ENCODE data around the gene TTLL10.

Gene TTLL10

DNA sequence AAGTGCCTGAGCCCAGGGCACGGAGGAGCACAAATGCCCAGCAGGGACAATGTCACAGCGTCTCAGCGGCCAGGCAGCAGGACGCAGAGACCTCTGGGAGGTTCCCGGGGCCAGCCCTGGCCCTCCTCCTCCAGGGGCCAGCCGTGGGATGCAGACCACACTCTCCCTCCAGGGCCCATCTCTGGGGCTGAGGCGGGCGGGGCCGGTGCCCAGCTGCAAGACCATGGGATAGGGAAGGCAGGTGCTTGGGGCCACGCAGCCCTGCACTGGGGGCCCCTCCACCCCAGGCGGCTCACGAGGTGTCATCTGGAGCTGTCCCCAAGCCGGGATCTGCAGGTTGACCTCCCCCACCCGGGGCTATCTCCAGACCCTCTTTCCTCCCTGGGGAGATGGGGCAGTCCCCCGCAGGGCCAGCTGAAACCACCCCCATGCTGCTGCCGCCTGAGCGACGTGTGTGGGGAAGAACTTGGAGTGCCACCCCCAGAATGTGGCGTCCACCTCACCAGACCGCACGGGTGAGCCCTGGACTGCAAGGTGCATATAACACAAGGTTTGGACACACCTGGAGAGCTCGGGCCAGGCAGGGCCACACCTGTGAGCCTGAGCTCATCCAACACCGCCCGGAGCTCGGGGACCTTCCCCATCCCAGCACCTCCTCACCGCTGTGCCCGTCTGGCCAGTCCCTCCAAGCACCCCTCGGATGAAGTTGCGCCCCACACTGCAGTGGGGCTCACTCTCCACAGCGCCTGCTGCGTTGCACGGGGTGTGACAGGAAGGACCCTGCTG, 4.1 kb upstream of the TTLL10 start:
- TF ChIP-seq, protein P1, sequence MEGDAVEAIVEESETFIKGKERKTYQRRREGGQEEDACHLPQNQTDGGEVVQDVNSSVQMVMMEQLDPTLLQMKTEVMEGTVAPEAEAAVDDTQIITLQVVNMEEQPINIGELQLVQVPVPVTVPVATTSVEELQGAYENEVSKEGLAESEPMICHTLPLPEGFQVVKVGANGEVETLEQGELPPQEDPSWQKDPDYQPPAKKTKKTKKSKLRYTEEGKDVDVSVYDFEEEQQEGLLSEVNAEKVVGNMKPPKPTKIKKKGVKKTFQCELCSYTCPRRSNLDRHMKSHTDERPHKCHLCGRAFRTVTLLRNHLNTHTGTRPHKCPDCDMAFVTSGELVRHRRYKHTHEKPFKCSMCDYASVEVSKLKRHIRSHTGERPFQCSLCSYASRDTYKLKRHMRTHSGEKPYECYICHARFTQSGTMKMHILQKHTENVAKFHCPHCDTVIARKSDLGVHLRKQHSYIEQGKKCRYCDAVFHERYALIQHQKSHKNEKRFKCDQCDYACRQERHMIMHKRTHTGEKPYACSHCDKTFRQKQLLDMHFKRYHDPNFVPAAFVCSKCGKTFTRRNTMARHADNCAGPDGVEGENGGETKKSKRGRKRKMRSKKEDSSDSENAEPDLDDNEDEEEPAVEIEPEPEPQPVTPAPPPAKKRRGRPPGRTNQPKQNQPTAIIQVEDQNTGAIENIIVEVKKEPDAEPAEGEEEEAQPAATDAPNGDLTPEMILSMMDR (IDR thresholded peaks at IDR 0.05; ENCODE audit: low read depth, low read length, missing control alignments): no peak
- no peak overlapping the region for H3K4me3 ChIP-seq (ENCODE audit: low read depth, low read length)
- no peak for DNase-seq (ENCODE audit: low read depth)

DNA sequence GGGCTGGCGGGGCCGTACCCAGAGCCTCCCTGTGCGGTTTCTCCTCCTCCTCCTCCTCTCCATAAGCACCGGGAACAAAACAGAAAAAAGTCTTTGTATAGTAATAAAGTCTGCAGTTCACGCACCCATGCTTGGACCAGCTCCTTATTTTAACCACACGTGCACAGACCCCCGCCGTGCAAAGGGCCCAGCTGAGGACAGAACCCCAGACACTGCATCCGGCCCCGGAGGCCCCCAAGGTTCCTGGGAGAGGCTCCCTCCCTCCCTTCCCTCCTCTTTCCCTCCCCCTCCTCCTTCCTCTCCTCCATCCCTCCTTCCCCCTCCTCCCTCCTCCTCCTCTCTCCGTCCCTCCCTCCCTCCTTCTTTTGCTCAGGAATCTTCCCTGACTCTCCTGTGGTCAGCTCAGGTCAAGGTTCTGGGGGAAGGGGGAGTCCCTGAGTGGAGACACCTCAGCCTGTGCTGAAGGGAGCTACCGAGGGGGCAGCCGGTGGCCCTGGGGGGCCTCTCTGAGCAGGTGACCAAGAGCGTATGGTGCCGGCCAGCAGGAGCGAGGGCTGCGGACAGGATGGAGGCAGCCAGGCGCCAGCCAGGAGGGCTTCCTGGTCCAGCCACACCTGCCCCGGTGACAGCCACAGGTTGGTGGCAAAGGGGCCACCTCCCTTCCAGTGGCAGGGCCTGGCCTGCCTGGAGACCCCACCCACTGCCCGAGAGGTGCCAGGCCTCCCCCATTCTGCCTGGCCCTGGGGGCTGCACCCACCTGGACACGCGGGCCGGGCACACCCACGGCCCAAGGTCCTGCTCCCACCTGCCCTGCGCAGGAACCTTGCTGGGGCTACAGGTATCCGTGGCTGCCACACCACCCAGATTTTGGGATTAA, 3.2 kb upstream of the TTLL10 start:
- DNase-seq (ENCODE audit: low read depth): no peak
- no peak overlapping the region for H3K4me3 ChIP-seq (ENCODE audit: low read depth, low read length)
- TF ChIP-seq, protein P1 (IDR thresholded peaks at IDR 0.05; ENCODE audit: low read depth, low read length, missing control alignments): no peak

DNA sequence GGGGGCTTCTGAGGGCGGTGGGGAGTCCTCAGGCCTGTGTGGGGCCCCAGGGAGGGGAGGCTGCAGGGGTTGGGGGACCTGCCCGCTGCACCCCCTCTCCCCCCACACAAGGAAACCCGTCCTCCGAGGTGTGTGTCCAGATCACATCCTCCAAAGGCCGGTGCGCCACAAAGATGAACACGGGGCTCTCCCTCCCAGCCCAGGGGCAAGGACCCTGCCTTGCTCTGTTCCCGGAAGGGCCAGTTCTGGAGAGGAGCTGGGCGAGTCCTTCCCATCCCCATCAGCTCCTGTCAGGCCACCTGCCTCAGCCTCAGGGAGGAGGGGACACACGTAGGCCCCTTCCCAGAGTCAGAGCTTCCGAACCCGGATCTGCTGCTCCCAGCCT, 2.5 kb upstream of the TTLL10 start:
- TF ChIP-seq, protein P1 (IDR thresholded peaks at IDR 0.05; ENCODE audit: low read depth, low read length, missing control alignments): no peak
- DNase-seq (ENCODE audit: low read depth): no peak
- no peak overlapping the region for H3K4me3 ChIP-seq (ENCODE audit: low read depth, low read length)

DNA sequence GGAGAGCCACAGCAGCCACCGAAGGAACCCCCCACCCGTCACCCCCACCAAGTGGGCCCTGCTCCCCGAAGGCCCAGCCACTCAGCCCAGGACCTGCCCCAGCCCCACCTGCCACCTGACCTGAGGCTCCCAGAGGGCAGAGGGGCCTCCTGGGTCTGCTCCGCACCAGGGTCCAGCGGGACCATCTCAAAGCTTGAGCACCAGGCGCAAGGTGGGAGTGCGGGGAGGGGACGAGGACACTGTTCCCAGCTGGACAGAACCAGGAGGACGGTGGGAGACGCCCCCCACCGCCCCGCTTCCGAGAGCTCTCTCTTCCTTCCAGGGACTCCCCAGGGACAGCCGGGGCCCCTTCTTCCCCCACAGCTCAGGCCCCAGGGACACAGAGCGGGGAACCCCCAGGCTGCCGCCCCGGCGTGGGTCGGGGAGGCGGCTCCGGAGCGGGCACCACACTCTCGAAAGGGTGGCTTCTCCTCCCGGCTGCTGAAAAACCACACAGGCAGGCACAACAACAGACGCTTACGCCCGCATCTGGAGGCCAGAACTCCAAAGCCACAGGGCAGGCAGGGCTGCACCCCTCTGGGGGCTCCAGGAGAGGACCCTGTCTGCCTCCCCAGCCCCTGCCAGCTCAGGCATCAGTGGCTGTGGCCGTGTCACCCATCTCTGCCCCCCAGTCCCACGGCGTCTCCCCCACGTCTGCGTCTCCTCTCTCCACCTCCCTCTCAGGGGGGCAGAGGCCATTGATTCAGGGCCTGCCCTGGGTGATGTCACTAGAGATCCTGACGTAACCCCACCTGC, 1.9 kb upstream of the TTLL10 start:
- no peak for DNase-seq (ENCODE audit: low read depth)
- TF ChIP-seq, protein P1 (IDR thresholded peaks at IDR 0.05; ENCODE audit: low read depth, low read length, missing control alignments): no peak

DNA sequence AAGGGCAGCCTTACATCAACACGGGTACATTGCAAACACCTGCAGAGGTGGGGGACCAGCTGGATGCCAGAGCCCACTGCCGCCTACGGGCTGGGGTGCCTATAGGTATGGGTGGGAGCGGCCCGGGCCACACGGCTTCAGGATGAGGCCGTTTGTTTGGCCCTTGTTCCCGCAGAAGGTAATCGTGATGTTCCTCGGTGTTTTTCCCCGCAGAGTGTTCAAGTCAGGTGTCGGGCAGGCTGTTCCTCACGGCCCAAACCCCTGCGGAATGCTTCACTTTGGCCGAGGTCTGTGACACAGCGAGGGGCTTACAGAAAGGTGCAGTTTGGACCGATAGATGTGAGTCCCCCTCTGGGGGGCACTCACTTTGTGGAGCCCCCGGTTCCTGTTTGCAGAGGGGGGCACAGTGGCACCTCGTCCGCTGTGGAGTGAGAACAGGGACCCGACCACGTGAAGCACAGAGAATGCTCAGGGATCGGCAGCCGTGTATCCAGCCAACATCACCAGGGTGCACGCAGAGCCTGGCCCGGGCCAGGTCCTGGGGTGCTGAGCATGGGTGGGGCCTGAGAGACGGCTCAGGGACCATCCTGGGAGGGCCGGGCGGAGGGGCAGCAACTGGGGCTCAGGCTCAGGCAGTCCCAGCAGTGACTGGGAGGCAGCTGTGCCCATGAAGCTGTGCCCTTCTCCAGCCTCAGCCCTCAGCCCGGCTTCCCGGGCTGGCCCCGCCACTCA, 453 bp upstream of the TTLL10 start:
- no peak for DNase-seq (ENCODE audit: low read depth)
- TF ChIP-seq, protein P1 (IDR thresholded peaks at IDR 0.05; ENCODE audit: low read depth, low read length, missing control alignments): no peak
- H3K4me3 ChIP-seq (ENCODE audit: low read depth, low read length): no peak overlapping the region

More for the DNA sequence above, 1.9 kb upstream of the TTLL10 start:
- H3K4me3 ChIP-seq (ENCODE audit: low read depth, low read length): no peak overlapping the region
